ENCODE results near the gene MRPL58.

MRPL58 gene

GRCh38 chr17:75048249-75048878, 35.9 kb downstream of the MRPL58 start:
- no peak for DNase-seq

- DNase-seq, result no peak
Observed at GRCh38 chr17:75049057-75049456, 36.6 kb downstream of the MRPL58 start.

GRCh38 chr17:75049706-75050105, 37.2 kb downstream of the MRPL58 start:
- no peak for DNase-seq

GRCh38 chr17:75051941-75052340, 39.5 kb downstream of the MRPL58 start:
- no peak for DNase-seq

- DNase-seq, result no peak
Observed at GRCh38 chr17:75059369-75060345, 47.2 kb downstream of the MRPL58 start.

- DNase-seq, result no peak
Observed at GRCh38 chr17:75060434-75061054, 48.1 kb downstream of the MRPL58 start.

- DNase-seq, result no peak
Observed at GRCh38 chr17:75061055-75061438, 48.6 kb downstream of the MRPL58 start.

- no peak for DNase-seq
Observed at GRCh38 chr17:75061618-75062017, 49.1 kb downstream of the MRPL58 start.

- DNase-seq, result no peak
Observed at GRCh38 chr17:75063201-75063600, 50.7 kb downstream of the MRPL58 start.

GRCh38 chr17:75063626-75064025, 51.2 kb downstream of the MRPL58 start:
- no peak for DNase-seq

GRCh38 chr17:75064040-75064439, 51.6 kb downstream of the MRPL58 start:
- DNase-seq, result no peak

- no peak for DNase-seq
Observed at GRCh38 chr17:75064460-75064859, 52.0 kb downstream of the MRPL58 start.

GRCh38 chr17:75064867-75065561, 52.5 kb downstream of the MRPL58 start:
- DNase-seq, result no peak

- DNase-seq, result no peak
Observed at GRCh38 chr17:75065562-75066151, 53.2 kb downstream of the MRPL58 start.

- no peak for DNase-seq
Observed at GRCh38 chr17:75067856-75068255, 55.4 kb downstream of the MRPL58 start.

- no peak for DNase-seq
Observed at GRCh38 chr17:75068750-75069149, 56.3 kb downstream of the MRPL58 start.

GRCh38 chr17:75069783-75070182, 57.3 kb downstream of the MRPL58 start:
- DNase-seq, result no peak

Measured in activated CD4-positive, alpha-beta T cell treated with anti-CD3 and anti-CD28 coated beads for 4 hours (primary cell).